Karpas-422 (cell line): ENCODE results near the gene FARP2. TPM values are rescaled to one million over a fixed set of nuclear protein-coding genes. Genes with fewer than 3 reads are reported as not detected.
"Not testable (repeated sequence)": the region's sequence is repeated elsewhere in the genome, so short reads cannot be mapped to it uniquely, and the experiment has no call there.

Source experiments
- DNase-seq: peaks from one replicate; pipeline ENCODE4 v3.0.0-alpha.2; 2015
- H2AFZ ChIP-seq: fragments of 200-600 bp; sonication (generic); 2 replicates; pipeline ENCODE4 v1.6.1; 2014; ENCODE audit warnings: antibody characterized with exemption, low read length, mixed read lengths
- H3K27ac ChIP-seq: fragments of 200-600 bp; sonication (generic); 2 replicates; pipeline ENCODE4 v1.5.1; 2014; ENCODE audit warnings: mild to moderate bottlenecking, low read length, moderate library complexity
- H3K27me3 ChIP-seq: fragments of 200-600 bp; sonication (generic); 2 replicates; pipeline ENCODE4 v1.6.1; 2014; ENCODE audit warnings: low read length, mixed read lengths
- H3K36me3 ChIP-seq: fragments of 200-600 bp; sonication (generic); 2 replicates; pipeline ENCODE4 v1.6.1; 2014; ENCODE audit warnings: low read length, mixed read lengths; ENCODE audit not compliant: insufficient read depth
- H3K4me1 ChIP-seq: fragments of 200-600 bp; sonication (generic); 2 replicates; pipeline ENCODE4 v1.6.1; 2014; ENCODE audit warnings: mild to moderate bottlenecking, low read length, mixed read lengths
- H3K4me2 ChIP-seq: fragments of 200-600 bp; sonication (generic); 2 replicates; pipeline ENCODE4 v1.6.1; 2014; ENCODE audit warnings: low read length, low read depth, mild to moderate bottlenecking; ENCODE audit not compliant: poor library complexity, severe bottlenecking
- H3K4me3 ChIP-seq: fragments of 200-600 bp; sonication (generic); 2 replicates; pipeline ENCODE4 v1.5.1; 2014; ENCODE audit warnings: mild to moderate bottlenecking, antibody characterized with exemption, low read length, mixed read lengths
- H3K79me2 ChIP-seq: fragments of 200-600 bp; sonication (generic); 2 replicates; pipeline ENCODE4 v1.6.1; 2014; ENCODE audit warnings: mild to moderate bottlenecking, low read length, mixed read lengths
- H3K9ac ChIP-seq: fragments of 200-600 bp; sonication (generic); 2 replicates; pipeline ENCODE4 v1.6.0; 2014; ENCODE audit warnings: low read length
- H3K9me2 ChIP-seq: fragments of 200-600 bp; sonication (generic), shearing (Covaris generic); replicated peaks from 2 replicates; pipeline ENCODE4 v1.6.0; 2014; ENCODE audit warnings: mild to moderate bottlenecking, low read length, moderate library complexity; ENCODE audit not compliant: insufficient read depth
- H3K9me3 ChIP-seq: fragments of 300-700, 200-600 bp; sonication (generic); 2 replicates; pipeline ENCODE4 v1.6.1; 2014; ENCODE audit warnings: low read length, mixed read lengths
- H4K20me1 ChIP-seq: fragments of 200-600 bp; sonication (generic); 2 replicates; pipeline ENCODE4 v1.6.1; 2014; ENCODE audit warnings: mild to moderate bottlenecking, antibody characterized with exemption, low read length, low read depth; ENCODE audit not compliant: insufficient read depth
- total RNA-seq: library from RNA; depleted of rRNA; stranded (reverse); fragments of >200 nt; shearing (Covaris generic); gene quantifications from 2 replicates; pipeline ENCODE4 v1.2.3, GENCODE V29; 2014; ENCODE audit warnings: low replicate concordance

Gene FARP2
- total RNA-seq, 1 experiment from 2014 or later, result 40.0 TPM

DNA sequence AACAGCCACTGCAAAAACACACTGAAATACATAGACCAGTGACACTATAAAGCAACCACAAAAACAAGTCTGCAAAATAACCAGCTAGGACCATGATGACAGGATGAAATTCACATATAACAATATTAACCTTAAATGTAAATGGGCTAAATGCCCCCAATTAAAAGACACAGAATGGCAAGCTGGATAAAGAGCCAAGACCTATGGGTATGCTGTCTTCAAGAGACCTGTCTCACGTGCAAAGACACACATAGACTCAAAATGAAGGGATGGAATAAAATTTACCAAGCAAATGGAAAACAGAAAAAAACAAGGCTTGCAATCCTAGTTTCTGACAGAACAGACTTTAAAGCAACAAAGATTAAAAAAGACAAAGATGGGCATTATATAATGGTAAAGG is 67.4 kb downstream of the FARP2 start:
- not testable (repeated sequence) for DNase-seq, H3K4me2 ChIP-seq, H2AFZ ChIP-seq, H3K9me2 ChIP-seq, H3K79me2 ChIP-seq, H3K4me1 ChIP-seq, H4K20me1 ChIP-seq, H3K9ac ChIP-seq, H3K27me3 ChIP-seq, H3K9me3 ChIP-seq, H3K27ac ChIP-seq, H3K4me3 ChIP-seq
- H3K36me3 ChIP-seq, result peaks cover 12% of the 10 kb centered on the region; the same call in 1 of the 2 replicates

GRCh38 chr2:241425368-241425767 is 69.3 kb downstream of the FARP2 start:
- Histone ChIP-seq H4K20me1 (no peaks in the 10 kb centered on the region), H3K36me3 (0 out of 2 replicates have a peak, but pooled peaks cover 7% of the 10 kb centered on the region), H3K79me2 (no peaks in the 10 kb centered on the region), H3K27me3 (no peaks in the 10 kb centered on the region), H3K4me2 (no peak overlapping the region), H3K4me3 (no peak overlapping the region), H3K9me2 (no peaks in the 10 kb centered on the region), H3K9ac (no peak overlapping the region), H3K4me1 (no peaks in the 10 kb centered on the region), H3K27ac (no peak overlapping the region), H3K9me3 (no peaks in the 10 kb centered on the region), H2AFZ (no peak overlapping the region)
- no peak for DNase-seq

DNA sequence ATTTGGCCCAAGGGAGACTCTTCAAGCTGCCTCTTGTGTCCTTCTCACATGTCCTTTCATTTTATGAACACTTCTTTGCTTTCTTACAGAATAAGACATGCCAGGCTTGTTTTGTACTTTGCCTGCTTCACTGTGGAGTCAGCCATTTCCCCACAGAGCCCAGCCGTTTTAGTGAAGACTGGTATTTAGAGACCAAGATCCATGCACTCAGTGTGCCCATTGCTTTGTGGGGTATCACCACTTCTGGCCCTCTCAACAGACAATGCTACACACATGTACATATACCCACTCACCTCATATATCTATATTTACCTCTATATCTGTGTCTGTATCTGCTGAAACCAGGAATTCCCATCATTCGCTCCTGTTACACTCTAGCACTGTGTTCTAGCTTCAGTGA is 74.1 kb downstream of the FARP2 start:
- Histone ChIP-seq H3K9me3 (no peaks in the 10 kb centered on the region), H4K20me1 (no peaks in the 10 kb centered on the region), H3K4me3 (no peak overlapping the region), H3K9me2 (no peaks in the 10 kb centered on the region), H3K4me2 (no peak overlapping the region), H3K79me2 (no peaks in the 10 kb centered on the region), H3K27me3 (no peaks in the 10 kb centered on the region), H3K4me1 (no peaks in the 10 kb centered on the region), H3K27ac (no peak overlapping the region), H3K9ac (no peak overlapping the region), H2AFZ (no peak overlapping the region), H3K36me3 (peaks cover 4% of the 10 kb centered on the region)
- no peak for DNase-seq

GRCh38 chr2:241432824-241433448 is 76.9 kb downstream of the FARP2 start:
- no peaks in the 10 kb centered on the region for H3K9me2 ChIP-seq
- no peaks in the 10 kb centered on the region for H3K4me1 ChIP-seq
- H3K79me2 ChIP-seq, result no peaks in the 10 kb centered on the region
- DNase-seq, result no peak
- no peaks in the 10 kb centered on the region for H4K20me1 ChIP-seq
- no peak overlapping the region for H2AFZ ChIP-seq
- no peaks in the 10 kb centered on the region for H3K27me3 ChIP-seq
- H3K9ac ChIP-seq, result no peak overlapping the region
- H3K27ac ChIP-seq, result no peak overlapping the region
- no peak overlapping the region for H3K4me2 ChIP-seq
- H3K4me3 ChIP-seq, result no peak overlapping the region
- peaks cover 4% of the 10 kb centered on the region for H3K36me3 ChIP-seq
- no peaks in the 10 kb centered on the region for H3K9me3 ChIP-seq

DNA sequence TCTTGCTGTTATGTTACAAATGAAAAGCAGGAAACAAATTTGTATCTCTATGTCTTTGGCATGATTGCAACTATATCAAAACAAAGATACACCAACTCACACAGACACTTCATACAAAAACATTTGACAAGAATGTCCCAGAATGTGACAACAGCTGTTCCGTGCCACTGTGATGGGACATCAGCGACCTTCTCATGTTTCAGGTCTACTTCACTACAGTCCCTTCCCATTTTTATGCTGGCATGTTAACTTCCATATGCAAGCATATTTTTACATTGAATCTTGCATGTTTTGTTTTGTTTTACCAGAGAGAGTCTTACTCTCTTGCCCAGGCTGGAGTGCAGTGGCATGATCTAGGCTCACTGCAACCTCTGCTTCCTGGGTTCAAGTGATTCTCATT is 81.1 kb downstream of the FARP2 start:
- Histone ChIP-seq H3K9me3 (no peaks in the 10 kb centered on the region), H3K4me1 (no peaks in the 10 kb centered on the region), H3K27ac (no peak overlapping the region), H3K9me2 (no peaks in the 10 kb centered on the region), H3K36me3 (peaks cover 4% of the 10 kb centered on the region), H3K4me2 (no peak overlapping the region), H3K27me3 (no peaks in the 10 kb centered on the region), H3K9ac (no peak overlapping the region), H3K79me2 (no peaks in the 10 kb centered on the region), H4K20me1 (no peaks in the 10 kb centered on the region), H2AFZ (no peak overlapping the region), H3K4me3 (no peak overlapping the region)
- DNase-seq, result no peak

DNA sequence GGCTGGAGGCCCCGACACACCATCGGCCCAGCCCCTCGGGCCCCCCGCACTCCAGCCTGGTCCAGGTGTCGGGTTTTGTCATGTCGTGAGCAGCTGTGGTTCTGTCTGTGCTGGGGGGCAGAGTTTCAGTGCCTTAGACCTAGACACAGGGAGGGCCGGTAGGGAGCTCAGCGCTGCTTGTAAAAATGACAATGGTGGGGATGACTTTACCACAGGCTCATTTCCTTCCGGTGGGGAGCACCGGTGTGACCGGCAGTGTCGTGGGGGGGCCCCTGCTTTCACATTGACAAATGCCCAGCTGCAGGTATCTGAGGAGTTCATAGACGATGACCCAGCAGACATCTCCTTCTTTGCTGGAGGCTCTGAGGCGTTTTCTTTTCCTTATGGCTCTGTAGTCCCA is 85.4 kb downstream of the FARP2 start:
- Histone ChIP-seq H3K36me3 (no peaks in the 10 kb centered on the region; the same call in 1 of the 2 replicates), H4K20me1 (peaks cover 13% of the 10 kb centered on the region; the same call in 1 of the 2 replicates), H3K9ac (no peak overlapping the region), H3K79me2 (no peaks in the 10 kb centered on the region), H2AFZ (no peak overlapping the region), H3K27ac (no peak overlapping the region), H3K4me2 (no peak overlapping the region), H3K4me1 (peaks cover 23% of the 10 kb centered on the region), H3K9me3 (no peaks in the 10 kb centered on the region), H3K9me2 (no peaks in the 10 kb centered on the region), H3K4me3 (no peak overlapping the region), H3K27me3 (no peaks in the 10 kb centered on the region)
- DNase-seq, result no peak

- Histone ChIP-seq H3K36me3 (no peaks in the 10 kb centered on the region; the same call in 1 of the 2 replicates), H3K27me3 (no peaks in the 10 kb centered on the region), H3K79me2 (no peaks in the 10 kb centered on the region), H3K9me2 (no peaks in the 10 kb centered on the region), H3K9ac (no peak overlapping the region), H4K20me1 (peaks cover 13% of the 10 kb centered on the region; the same call in 1 of the 2 replicates), H3K4me1 (peaks cover 23% of the 10 kb centered on the region), H3K4me3 (no peak overlapping the region), H3K9me3 (no peaks in the 10 kb centered on the region), H3K27ac (no peak overlapping the region), H2AFZ (no peak overlapping the region), H3K4me2 (peak overlapping the region; percentile 39)
- DNase-seq, result peak; percentile 92
These were observed 87.6 kb downstream of the FARP2 start for GRCh38 chr2:241443486-241444223.

DNA sequence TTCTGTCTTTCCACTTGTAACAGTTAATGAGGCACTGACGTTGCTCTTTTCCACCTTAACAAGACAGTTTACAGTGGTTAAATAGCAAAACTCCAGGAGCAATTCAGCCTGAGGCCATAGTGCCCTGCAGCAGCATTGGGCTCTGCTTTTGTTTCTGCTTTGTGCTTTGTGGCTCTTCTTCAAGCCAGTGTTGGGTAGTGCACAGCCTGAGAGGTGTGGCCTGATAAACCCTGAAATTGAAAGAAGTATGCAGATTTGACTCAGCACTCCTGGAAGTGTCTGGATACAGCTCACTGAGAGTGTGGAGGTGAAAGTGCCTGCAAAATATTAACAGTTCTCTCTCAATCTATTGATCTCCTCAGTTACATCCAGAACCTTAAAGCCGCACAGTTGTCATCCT is 89.3 kb downstream of the FARP2 start:
- Histone ChIP-seq H3K36me3 (no peaks in the 10 kb centered on the region; the same call in 1 of the 2 replicates), H3K27ac (no peak overlapping the region), H3K79me2 (no peaks in the 10 kb centered on the region), H3K9ac (no peak overlapping the region), H3K27me3 (no peaks in the 10 kb centered on the region), H3K4me2 (no peak overlapping the region), H3K4me3 (no peak overlapping the region), H2AFZ (no peak overlapping the region), H4K20me1 (peaks cover 13% of the 10 kb centered on the region; the same call in 1 of the 2 replicates), H3K9me2 (no peaks in the 10 kb centered on the region), H3K9me3 (no peaks in the 10 kb centered on the region), H3K4me1 (peaks cover 23% of the 10 kb centered on the region)
- DNase-seq, result no peak
